IMR-90 (cell line): ENCODE data around the gene CTDSP2. TPM values are rescaled to one million over a fixed set of nuclear protein-coding genes. Genes with fewer than 3 reads are reported as not detected.
A peak's percentile ranks its signal among the peaks of the same experiment; 100 is the strongest.

ENCODE experiments used
- ATAC-seq: fragments of 200-7000 bp; cut with Tn5 transposase; 2 replicates; pipeline ENCODE4 v1.9.1; 2020; ENCODE audit warnings: low read depth, mild to moderate bottlenecking, moderate library complexity
- BruUV-seq: library from RNA; stranded (reverse); fragments of 400-500 nt; replicated peaks from 2 replicates; lab custom pipeline; 2021; lab: Mats Ljungman, UMichigan
- CTCF ChIA-PET: fragments of 300-600 bp; formaldehyde crosslinking; extraction: SDS; loops from one replicate; lab custom pipeline; 2021; ENCODE audit warnings: antibody characterized with exemption; lab: Yijun Ruan, JAX
- POLR2A ChIA-PET: fragments of 300-600 bp; sonication (Branson Sonifier 250); formaldehyde crosslinking; loops from one replicate; lab custom pipeline; 2022; ENCODE audit warnings: antibody characterized with exemption; ENCODE audit not compliant: unreplicated experiment; lab: Charles Lee
- DNase-seq: peaks from one replicate; pipeline ENCODE4 v3.0.0; 2013
- H2AFZ ChIP-seq: replicated peaks from 2 replicates; pipeline ENCODE3; 2013; ENCODE audit warnings: low read length, mild to moderate bottlenecking; ENCODE audit not compliant: poor library complexity
- H2AK5ac ChIP-seq: 2 replicates; pipeline ENCODE4 v1.6.1; 2013; ENCODE audit warnings: low read depth, low read length, inconsistent platforms
- H2AK9ac ChIP-seq: replicated peaks from 2 replicates; pipeline ENCODE3; 2013; ENCODE audit warnings: mild to moderate bottlenecking, low read depth, low read length, moderate library complexity; ENCODE audit not compliant: poor library complexity
- H2BK120ac ChIP-seq: 2 replicates; pipeline ENCODE4 v1.6.1; 2013; ENCODE audit warnings: low read depth, low read length, inconsistent platforms
- H2BK15ac ChIP-seq: 3 replicates; pipeline ENCODE4 v1.6.1; 2013; ENCODE audit warnings: low read depth, low read length, inconsistent platforms
- H2BK20ac ChIP-seq: 2 replicates; pipeline ENCODE4 v1.6.1; 2013; ENCODE audit warnings: low read depth, mild to moderate bottlenecking, inconsistent platforms, low read length, moderate library complexity
- H2BK5ac ChIP-seq: 2 replicates; pipeline ENCODE4 v1.6.1; 2013; ENCODE audit warnings: mild to moderate bottlenecking, low read depth, low read length, inconsistent platforms; ENCODE audit not compliant: poor library complexity, severe bottlenecking
- H3K14ac ChIP-seq: replicated peaks from 2 replicates; pipeline ENCODE4 v1.6.1; 2013; ENCODE audit warnings: low read depth, low read length, inconsistent platforms
- H3K18ac ChIP-seq: 2 replicates; pipeline ENCODE4 v1.6.1; 2013; ENCODE audit warnings: low read depth, low read length, control low read depth
- H3K23ac ChIP-seq: 2 replicates; pipeline ENCODE4 v1.6.1; 2013; ENCODE audit warnings: low read depth, low read length, inconsistent platforms
- H3K27ac ChIP-seq: 2 replicates; pipeline ENCODE4 v1.5.1; 2013; ENCODE audit warnings: mild to moderate bottlenecking, control low read depth, low read length; ENCODE audit not compliant: insufficient read depth
- H3K27me3 ChIP-seq: 2 replicates; pipeline ENCODE4 v1.6.1; 2013; ENCODE audit warnings: low read length; ENCODE audit not compliant: control insufficient read depth, insufficient read depth
- H3K36me3 ChIP-seq: 2 replicates; pipeline ENCODE4 v1.6.1; 2013; ENCODE audit warnings: low read length, mixed read lengths; ENCODE audit not compliant: control insufficient read depth, insufficient read depth
- H3K4ac ChIP-seq: 2 replicates; pipeline ENCODE4 v1.6.1; 2013; ENCODE audit warnings: low read depth, low read length, inconsistent platforms
- H3K4me1 ChIP-seq: 2 replicates; pipeline ENCODE4 v1.6.1; 2013; ENCODE audit warnings: low read length, mixed read lengths; ENCODE audit not compliant: control insufficient read depth, insufficient read depth
- H3K4me2 ChIP-seq: 2 replicates; pipeline ENCODE4 v1.6.1; 2013; ENCODE audit warnings: low read depth, mild to moderate bottlenecking, control low read depth, low read length, moderate library complexity
- H3K4me3 ChIP-seq: 2 replicates; pipeline ENCODE4 v1.5.1; 2013; ENCODE audit warnings: low read depth, mild to moderate bottlenecking, control low read depth, low read length, moderate library complexity; ENCODE audit not compliant: insufficient read depth
- H3K56ac ChIP-seq: 2 replicates; pipeline ENCODE4 v1.6.1; 2013; ENCODE audit warnings: low read length, inconsistent platforms; ENCODE audit not compliant: insufficient read depth; ENCODE audit errors: extremely low read depth
- H3K79me1 ChIP-seq, 2 experiments: 2 replicates each; pipeline ENCODE4 v1.6.1; 2013; ENCODE audit warnings: low read length in 2 of 2, inconsistent platforms in 1 of 2, low read depth in 1 of 2
- H3K9ac ChIP-seq: 2 replicates; pipeline ENCODE4 v1.6.1; 2013; ENCODE audit warnings: low read depth, low read length, control low read depth
- H3K9me1 ChIP-seq: 2 replicates; pipeline ENCODE4 v1.6.1; 2013; ENCODE audit warnings: low read length, inconsistent platforms; ENCODE audit not compliant: insufficient read depth
- H3K9me3 ChIP-seq: 2 replicates; pipeline ENCODE4 v1.6.1; 2013; ENCODE audit warnings: low read length; ENCODE audit not compliant: control insufficient read depth, insufficient read depth
- H4K20me1 ChIP-seq: 2 replicates; pipeline ENCODE4 v1.6.1; 2013; ENCODE audit warnings: low read length, inconsistent platforms; ENCODE audit not compliant: insufficient read depth
- H4K5ac ChIP-seq: 2 replicates; pipeline ENCODE4 v1.6.1; 2013; ENCODE audit warnings: mild to moderate bottlenecking, low read depth, low read length, control low read depth
- H4K8ac ChIP-seq, 2 experiments: 2 replicates each; pipeline ENCODE4 v1.6.1; 2013; ENCODE audit warnings: low read depth in 2 of 2, low read length in 2 of 2, control low read depth in 1 of 2, inconsistent platforms in 1 of 2
- H4K91ac ChIP-seq: 2 replicates; pipeline ENCODE4 v1.6.1; 2013; ENCODE audit warnings: low read depth, low read length, inconsistent platforms; ENCODE audit not compliant: insufficient read depth
- BHLHE40 ChIP-seq: fragments of 150-350 bp; IDR thresholded peaks from 2 replicates; pipeline ENCODE4 v1.6.1; 2016; ENCODE audit warnings: mild to moderate bottlenecking, low read depth, low read length
- FOS ChIP-seq: fragments of 150-350 bp; IDR thresholded peaks from 2 replicates; pipeline ENCODE4 v1.6.1; 2016; ENCODE audit warnings: low read depth, low read length
- POLR2A ChIP-seq: IDR thresholded peaks from 2 replicates; pipeline ENCODE4 v1.6.1; 2012; ENCODE audit warnings: mild to moderate bottlenecking, low read depth, low read length
- RFX5 ChIP-seq: IDR thresholded peaks from 2 replicates; pipeline ENCODE4 v1.8.0; 2012; ENCODE audit warnings: low read depth, mild to moderate bottlenecking, low read length, moderate library complexity
- SMC3 ChIP-seq: fragments of 150-350 bp; IDR thresholded peaks from 2 replicates; pipeline ENCODE4 v1.6.1; 2016; ENCODE audit warnings: low read depth, mild to moderate bottlenecking, antibody characterized with exemption, low read length, moderate library complexity
- WGBS, 2 experiments: methylation state at CpG; one replicate each; pipeline versions ENCODE4 v1.1.5 to v1.1.7; 2013; ENCODE audit warnings: missing lambda C conversion rate in 2 of 2; ENCODE audit not compliant: insufficient read length in 1 of 2; ENCODE audit errors: extremely low coverage in 2 of 2; 5-methylcytosine and 5-hydroxymethylcytosine counted together
- dilution Hi-C: fragments of 300-500 bp; cut with HindIII; formaldehyde crosslinking; loops from one replicate; pipeline ENCODE4 v1.14.3; 2018; ENCODE audit warnings: low sequenced_read_pairs; ENCODE audit not compliant: unreplicated experiment
- in situ Hi-C: fragments of 300-500 bp; cut with MboI; formaldehyde crosslinking; loops from 3 replicates; pipeline ENCODE4 v1.14.3; 2019; ENCODE audit warnings: low sequenced_read_pairs, inconsistent platforms, mixed read lengths
- intact Hi-C: fragments of 100-400 bp; cut with micrococcal nuclease; formaldehyde crosslinking; loops from 2 replicates; pipeline ENCODE4 v1.10.0; 2022
- polyA plus RNA-seq, 3 experiments: library from polyadenylated mRNA; depleted of rRNA; stranded (reverse); fragments of >200 nt; gene quantifications; 2 replicates each; pipeline ENCODE4 v1.2.3, GENCODE V29; 2012; ENCODE audit warnings: low replicate concordance in 1 of 3
- total RNA-seq: library from RNA; depleted of rRNA; stranded (reverse); fragments of >200 nt; gene quantifications from 2 replicates; pipeline ENCODE4 v1.2.3, GENCODE V29; 2012
- TF ChIP-seq, protein P1 (sequence below): fragments of 150-350 bp; IDR thresholded peaks from 2 replicates; pipeline ENCODE4 v1.6.1; 2017; ENCODE audit warnings: mild to moderate bottlenecking, antibody characterized with exemption, low read length, low read depth
- TF ChIP-seq, protein P2 (sequence below): fragments of 150-350 bp; IDR thresholded peaks from 2 replicates; pipeline ENCODE4 v1.6.1; 2016; ENCODE audit warnings: low read depth, mild to moderate bottlenecking, low read length, moderate library complexity, borderline replicate concordance

CTDSP2 gene
- total and polyA plus RNA-seq, 2 of the 4 experiments (the other 2 are of a cell fraction) = 114 to 156 TPM

DNA sequence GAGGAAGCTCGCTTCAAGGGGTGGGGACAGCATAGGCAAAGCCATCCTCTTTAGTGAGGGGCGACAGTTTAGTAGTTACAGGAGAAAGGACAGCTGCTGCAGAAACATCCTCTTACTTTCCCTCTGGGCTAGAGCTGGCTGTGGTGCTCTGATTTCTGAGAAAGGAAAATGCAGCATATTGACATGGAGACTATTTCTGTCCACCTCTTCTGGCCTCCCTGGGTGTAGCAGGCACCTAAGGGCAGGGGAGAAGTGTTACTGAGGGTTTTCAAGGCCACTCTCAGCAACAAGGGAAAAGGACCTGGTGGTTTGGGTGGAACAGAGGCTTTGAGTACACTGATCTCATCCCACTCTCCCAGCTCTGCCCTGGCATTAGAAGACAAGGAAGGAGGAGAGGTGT, 40.0 kb upstream of the CTDSP2 start:
- H3K23ac ChIP-seq = peak overlapping the region; percentile 45; the same call in 1 of the 2 replicates
- peak overlapping the region in 1 of 2 experiments; percentile 60; a peak in 1 of 4 replicates for H4K8ac ChIP-seq
- no peak overlapping the region for H2BK5ac ChIP-seq
- CTCF ChIA-PET = no interaction called here
- POLR2A ChIA-PET = no interaction called here
- H3K14ac ChIP-seq = peak overlapping the region; percentile 60
- H3K9me3 ChIP-seq = 0 out of 2 replicates have a peak, but pooled peaks cover 3% of the 10 kb centered on the region
- peak overlapping the region; percentile 58 for H4K91ac ChIP-seq
- no peaks in the 10 kb centered on the region for H3K27me3 ChIP-seq
- H4K5ac ChIP-seq = peak overlapping the region; percentile 35; the same call in 1 of the 2 replicates
- H3K4me3 ChIP-seq = no peak overlapping the region
- no peaks in the 10 kb centered on the region for H3K36me3 ChIP-seq
- no peak overlapping the region for H3K4me2 ChIP-seq
- H3K4ac ChIP-seq = peak overlapping the region; percentile 74
- TF ChIP-seq SMC3 = no peak
- TF ChIP-seq, protein P1, sequence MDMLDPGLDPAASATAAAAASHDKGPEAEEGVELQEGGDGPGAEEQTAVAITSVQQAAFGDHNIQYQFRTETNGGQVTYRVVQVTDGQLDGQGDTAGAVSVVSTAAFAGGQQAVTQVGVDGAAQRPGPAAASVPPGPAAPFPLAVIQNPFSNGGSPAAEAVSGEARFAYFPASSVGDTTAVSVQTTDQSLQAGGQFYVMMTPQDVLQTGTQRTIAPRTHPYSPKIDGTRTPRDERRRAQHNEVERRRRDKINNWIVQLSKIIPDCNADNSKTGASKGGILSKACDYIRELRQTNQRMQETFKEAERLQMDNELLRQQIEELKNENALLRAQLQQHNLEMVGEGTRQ = no peak
- no peak for TF ChIP-seq BHLHE40
- TF ChIP-seq POLR2A = no peak
- no peak for TF ChIP-seq RFX5
- TF ChIP-seq FOS = no peak
- TF ChIP-seq, protein P2, sequence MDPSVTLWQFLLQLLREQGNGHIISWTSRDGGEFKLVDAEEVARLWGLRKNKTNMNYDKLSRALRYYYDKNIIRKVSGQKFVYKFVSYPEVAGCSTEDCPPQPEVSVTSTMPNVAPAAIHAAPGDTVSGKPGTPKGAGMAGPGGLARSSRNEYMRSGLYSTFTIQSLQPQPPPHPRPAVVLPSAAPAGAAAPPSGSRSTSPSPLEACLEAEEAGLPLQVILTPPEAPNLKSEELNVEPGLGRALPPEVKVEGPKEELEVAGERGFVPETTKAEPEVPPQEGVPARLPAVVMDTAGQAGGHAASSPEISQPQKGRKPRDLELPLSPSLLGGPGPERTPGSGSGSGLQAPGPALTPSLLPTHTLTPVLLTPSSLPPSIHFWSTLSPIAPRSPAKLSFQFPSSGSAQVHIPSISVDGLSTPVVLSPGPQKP = no peak
- peak overlapping the region; percentile 73 for H2BK20ac ChIP-seq
- in situ Hi-C loops = no loop called here
- peak overlapping the region; percentile 42; the same call in 1 of the 2 replicates for H3K27ac ChIP-seq
- no peak overlapping the region for H3K56ac ChIP-seq
- dilution Hi-C loops = no loop called here
- peak overlapping the region; percentile 35 for H2AK9ac ChIP-seq
- peaks cover 32% of the 10 kb centered on the region for H3K4me1 ChIP-seq
- DNase-seq (no peak), ATAC-seq (no peak)
- H3K18ac ChIP-seq = peak overlapping the region; percentile 4; the same call in 1 of the 2 replicates
- H3K9ac ChIP-seq = no peak overlapping the region
- peak overlapping the region; percentile 79 for H2BK120ac ChIP-seq
- BruUV-seq = no TSS peak
- H4K20me1 ChIP-seq = no peaks in the 10 kb centered on the region
- no CpG with 5 or more reads among the region's 2 CpGs for WGBS, 2 experiments
- peaks cover 0 to 31% of the 10 kb centered on the region in 2 experiments; a peak in 2 of 4 replicates for H3K79me1 ChIP-seq
- peak overlapping the region; percentile 89; the same call in 1 of the 3 replicates for H2BK15ac ChIP-seq
- H2AK5ac ChIP-seq = peak overlapping the region; percentile 71
- peak overlapping the region; percentile 76 for H2AFZ ChIP-seq
- H3K9me1 ChIP-seq = peaks cover 26% of the 10 kb centered on the region
- intact Hi-C loops = no loop called here
